GM19099 (cell line): ENCODE results near the gene VPS13A.

ENCODE experiments used
- POLR2A ChIP-seq: IDR thresholded peaks from 3 replicates; pipeline ENCODE4 v1.6.1; 2011; ENCODE audit warnings: low read depth; ENCODE audit not compliant: insufficient read length; ENCODE audit errors: extremely low read depth

Gene VPS13A

DNA sequence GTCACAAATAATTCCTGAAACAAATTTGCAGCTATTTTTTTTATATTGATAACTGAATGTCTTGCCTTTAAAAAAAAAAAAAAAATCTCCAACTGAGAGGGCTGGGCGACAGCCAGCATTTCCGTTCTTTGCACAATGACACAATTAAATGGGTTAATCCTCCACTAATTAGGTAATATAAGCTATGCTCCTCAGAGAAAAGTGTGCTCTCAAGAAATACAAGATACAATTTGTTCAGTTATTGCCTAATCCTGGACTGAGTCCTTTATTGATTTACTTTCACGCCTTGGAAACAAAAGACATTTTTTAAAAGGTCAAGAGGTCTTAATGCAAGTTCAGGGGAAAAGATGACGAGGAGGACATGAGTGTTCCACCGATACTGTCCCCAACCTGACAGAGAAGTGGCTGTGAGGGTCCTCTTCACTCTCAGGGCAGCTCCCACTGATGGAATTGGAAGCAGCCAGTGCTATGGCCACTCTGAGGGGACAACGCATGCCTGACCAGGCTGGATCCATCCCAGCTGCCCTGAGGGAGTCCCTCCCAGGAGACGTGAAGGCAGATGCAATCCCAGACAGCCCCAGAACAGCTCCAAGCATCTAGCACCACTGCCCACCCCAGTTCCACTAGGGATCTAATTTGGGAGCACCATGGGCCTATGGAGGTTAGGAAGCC lies 250.1 kb downstream of the VPS13A start:
- TF ChIP-seq POLR2A, result no peak

DNA sequence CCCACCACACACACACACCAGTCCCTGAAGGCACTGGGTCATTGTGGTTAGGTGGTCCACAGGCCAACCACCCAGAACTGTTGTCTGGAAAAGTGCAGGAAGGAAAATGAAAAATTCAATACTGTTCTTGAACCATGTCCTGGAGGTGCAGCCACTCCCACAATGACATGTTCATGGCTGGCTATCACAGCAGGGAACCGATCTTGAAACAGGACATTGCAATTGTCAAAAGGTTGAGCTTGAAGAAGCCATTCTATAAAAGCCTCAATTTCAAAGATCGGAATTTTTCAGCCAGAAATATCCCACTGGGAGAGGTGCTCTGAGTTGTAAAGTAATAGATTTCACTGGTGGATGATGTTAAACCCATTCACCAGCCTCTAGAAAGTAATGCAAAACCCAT lies 252.6 kb downstream of the VPS13A start:
- no peak for TF ChIP-seq POLR2A

DNA sequence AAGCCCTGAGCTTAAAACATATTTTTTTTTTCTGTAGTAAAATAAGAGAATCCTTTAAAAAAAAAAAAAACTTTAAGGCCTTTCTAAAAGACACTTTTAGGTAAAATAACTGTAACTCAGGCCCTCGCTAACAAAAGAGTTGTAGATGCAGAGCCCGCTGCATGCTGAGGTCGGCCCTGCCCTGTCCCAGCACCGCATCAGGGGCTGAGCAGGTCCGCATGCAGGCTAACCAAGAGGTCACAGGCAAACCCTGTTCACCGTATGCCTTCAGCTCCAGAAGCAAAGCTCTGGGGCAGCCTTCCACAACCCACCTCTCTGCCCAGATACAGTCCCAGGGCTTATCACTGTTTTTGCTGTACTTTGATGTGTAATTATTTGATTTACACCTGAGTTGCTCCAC lies 254.7 kb downstream of the VPS13A start:
- no peak for TF ChIP-seq POLR2A

DNA sequence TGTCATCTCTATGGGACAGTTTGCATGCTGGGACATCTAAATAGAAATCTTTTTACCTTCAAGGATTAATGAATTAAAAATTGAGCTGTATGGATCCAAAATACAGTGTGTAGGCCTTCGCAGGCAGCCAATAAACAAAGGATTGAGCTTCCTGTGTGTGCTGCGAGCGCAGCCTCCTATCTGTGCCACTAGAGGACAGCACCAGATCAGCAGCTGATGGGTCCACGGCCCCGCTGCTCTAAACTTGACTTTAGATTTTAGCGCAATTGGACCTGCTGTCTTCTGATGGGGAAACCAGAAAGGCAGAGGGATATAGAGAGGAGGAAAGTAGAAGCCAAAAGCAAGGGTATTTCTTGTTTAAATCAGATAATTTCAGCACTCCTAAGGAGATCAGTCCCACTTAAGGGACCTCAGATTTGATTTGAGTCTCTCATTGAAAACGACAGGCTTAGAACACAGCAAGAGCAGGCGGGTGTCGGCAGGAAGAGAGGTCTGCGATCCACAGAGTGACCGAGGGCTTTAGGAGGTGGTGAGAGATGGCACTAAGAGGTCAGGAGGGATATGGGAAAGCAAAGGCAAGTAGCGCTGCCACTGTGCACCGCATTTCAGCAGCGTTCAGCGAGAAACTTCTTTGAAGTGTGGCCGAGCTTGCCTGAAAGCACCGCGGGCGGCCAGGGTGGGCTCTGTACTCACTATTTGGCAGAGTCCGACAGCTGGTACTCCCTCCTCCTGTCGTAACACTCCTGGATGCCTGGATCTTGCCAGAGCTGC lies 256.5 kb downstream of the VPS13A start:
- no peak for TF ChIP-seq POLR2A

DNA sequence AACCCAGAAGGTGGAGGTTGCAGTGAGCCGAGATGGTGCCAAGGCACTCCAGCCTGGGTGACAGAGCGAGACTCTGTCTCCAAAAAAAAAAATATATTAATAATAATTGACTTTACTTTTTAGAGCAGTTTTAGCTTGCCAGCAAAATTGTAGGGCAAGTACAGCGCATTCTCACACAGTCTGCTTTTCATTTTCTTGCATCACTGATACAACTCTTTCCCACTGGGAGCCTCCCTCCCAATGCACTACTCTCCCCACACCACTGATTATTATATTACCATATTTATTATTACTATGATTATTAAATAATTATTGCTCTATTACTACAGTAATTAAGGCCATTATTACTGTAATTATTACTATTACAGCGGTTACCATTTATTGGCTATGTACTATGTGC lies 257.9 kb downstream of the VPS13A start:
- no peak for TF ChIP-seq POLR2A

DNA sequence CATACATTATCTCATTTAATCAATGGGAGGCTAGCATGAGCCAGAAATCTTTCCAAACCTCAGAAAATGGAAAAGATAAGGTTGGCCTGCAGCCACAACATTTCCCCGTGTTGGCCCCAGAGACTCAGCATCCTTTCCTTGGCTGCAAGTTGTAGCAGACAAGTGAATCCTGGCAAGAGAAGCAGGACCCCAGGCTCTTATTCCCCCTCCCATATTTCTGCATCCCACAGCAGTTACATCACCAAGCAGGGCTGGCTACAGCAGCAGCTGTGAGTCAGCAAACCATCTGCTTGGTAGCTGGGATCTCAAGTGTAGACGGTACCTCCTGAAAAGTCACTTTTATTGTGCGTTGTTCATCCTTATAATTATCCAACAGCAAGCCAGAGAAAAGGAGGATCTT lies 258.4 kb downstream of the VPS13A start:
- TF ChIP-seq POLR2A, result no peak

DNA sequence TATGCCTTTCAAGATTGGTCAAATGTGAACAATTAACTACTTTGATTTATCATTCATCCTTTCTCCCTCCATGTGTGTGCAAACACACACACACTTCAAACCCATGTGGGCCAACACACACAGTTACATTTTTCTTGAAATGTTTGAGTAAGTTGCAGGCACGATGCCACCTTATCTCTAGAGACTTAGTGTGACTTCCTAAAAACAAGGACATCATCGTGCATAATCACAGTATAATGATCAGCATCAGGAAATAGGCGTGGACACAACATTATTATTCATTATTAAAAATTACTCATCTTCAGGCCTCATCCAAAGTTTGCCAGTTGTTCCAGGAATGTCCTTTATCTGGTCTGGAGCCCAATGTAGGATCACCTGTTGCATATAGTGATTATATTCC lies 261.3 kb downstream of the VPS13A start:
- TF ChIP-seq POLR2A, result no peak

DNA sequence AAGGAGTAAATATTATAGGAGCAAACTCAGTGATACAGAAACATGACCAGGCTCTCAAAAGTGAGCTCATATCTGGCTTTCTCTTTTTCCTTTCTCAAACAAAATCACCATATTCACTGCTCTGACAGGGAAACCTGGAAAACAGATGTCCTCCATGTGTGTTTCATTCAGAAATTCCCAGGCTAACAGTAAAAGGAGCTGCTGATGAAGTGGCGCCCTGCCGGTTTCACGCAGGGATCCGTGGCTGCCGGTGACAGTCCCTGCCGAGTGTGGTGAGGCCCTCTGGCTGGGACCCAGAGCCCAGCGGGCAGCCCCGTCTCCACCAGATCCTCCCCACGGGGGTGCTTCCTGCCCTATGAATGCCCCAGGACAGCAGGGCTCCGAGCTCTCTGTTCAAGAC lies 262.7 kb downstream of the VPS13A start:
- no peak for TF ChIP-seq POLR2A

DNA sequence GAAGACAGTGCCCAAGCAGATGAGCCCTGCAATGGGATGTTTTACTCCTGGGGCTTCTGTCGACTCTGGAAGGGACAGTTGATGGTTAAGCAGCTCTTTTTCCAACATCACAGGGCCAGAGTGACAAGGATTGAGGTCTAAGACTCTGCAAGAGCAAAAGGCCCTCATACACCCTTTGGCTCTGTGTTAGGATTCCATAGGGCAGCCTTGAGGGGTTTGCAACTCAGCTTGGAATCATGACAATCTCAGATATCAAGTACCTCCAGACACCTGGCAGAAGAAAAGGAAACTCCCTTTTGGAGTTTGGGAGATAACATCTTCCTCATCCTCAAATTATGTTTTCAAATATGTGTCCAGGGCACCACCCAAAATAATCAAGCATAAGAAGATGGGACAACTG lies 265.1 kb downstream of the VPS13A start:
- TF ChIP-seq POLR2A, result no peak

DNA sequence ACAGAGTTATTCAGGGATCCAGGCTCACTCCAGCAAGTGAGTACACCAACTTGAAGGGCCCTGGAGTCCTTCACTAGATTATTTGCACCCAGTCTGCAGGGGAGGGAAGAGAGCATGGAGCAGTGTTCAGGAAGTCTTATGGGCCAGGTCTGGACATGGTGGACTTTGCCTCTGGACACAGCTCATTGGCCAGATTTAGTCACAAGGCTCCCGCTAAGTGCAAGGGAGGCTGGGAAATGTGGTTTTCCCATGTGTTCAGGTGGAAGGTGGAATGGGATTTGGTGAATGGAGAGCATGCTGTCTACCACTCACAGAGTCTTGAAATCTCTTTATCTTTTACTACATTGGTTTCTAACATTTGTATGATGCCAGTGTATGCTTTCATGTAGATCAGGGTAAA lies 270.3 kb downstream of the VPS13A start:
- no peak for TF ChIP-seq POLR2A

DNA sequence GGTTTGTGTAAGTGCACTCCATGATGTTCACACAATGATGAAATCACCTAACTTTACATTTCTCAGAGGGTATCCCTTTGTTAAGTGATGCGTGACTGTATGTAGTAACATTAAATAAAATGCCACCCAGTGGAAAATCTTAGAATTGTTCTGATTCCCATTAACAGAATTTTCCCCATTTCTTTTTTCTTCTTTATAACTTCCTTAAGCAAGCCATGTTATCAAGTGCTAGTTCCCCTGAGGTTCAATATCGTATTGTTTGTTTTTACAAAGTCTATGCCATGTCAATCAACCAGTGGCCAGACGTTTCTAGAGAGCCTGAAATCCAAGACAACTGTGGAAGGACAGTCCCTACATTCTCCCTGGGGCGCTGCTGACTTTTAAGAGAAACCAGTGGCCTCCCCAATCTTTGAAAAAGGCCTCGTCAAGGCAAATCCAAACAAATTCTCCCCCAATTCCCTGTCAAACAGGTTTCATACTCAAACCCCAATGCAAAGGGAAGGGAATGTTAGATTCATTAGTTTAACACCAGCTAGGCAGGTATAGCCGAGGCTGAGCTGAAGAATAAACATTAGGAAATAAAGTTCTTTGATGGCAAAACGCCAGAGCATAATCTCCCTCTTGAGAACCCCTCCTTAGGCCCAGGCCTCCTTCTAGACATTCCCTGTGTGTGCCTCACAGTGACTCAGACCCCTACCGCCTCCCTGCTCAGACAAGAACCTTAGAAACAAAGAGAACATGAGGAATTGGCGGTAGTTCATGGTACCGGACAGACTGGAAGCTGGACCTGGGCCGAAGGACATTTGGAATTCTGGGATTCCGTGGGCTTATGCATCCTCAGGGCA lies 272.1 kb downstream of the VPS13A start:
- no peak for TF ChIP-seq POLR2A

DNA sequence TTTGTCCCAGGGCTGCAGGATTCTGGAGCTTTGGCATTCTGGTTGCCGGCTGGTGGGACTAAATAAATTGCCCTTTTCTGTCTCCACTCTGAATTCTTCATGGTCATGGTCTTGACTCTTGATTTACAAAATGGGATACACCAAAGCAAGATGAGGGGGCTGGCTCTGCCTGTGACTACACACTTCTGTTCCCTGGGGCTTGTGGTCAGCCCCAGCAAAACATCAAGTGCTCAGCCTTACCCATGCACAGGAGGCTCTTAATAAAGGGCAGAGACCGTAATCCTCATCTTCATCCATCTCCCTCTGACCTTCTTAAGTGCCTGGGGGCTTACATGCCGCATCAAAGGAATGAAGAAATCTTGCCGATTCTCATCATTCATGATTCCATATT lies 272.7 kb downstream of the VPS13A start:
- TF ChIP-seq POLR2A, result no peak

DNA sequence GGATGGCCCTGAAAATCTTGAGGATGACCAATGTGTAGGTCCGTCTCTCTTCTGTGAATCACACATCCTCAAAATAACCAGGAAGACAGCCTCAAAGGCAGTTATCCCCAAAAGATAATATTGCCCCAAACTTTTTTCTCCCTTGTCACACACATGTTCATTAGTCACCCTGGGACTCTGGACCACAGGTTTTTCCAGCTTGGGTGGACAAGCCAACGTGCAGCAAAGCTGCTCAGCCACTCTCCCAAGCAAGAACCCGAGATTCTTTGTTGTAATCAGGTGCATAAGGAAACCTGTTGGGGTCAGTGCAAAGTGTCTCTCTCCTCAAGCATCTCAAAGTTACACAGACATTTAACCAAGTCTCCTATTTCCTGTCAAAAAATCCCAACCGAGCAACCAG lies 274.2 kb downstream of the VPS13A start:
- TF ChIP-seq POLR2A, result no peak

DNA sequence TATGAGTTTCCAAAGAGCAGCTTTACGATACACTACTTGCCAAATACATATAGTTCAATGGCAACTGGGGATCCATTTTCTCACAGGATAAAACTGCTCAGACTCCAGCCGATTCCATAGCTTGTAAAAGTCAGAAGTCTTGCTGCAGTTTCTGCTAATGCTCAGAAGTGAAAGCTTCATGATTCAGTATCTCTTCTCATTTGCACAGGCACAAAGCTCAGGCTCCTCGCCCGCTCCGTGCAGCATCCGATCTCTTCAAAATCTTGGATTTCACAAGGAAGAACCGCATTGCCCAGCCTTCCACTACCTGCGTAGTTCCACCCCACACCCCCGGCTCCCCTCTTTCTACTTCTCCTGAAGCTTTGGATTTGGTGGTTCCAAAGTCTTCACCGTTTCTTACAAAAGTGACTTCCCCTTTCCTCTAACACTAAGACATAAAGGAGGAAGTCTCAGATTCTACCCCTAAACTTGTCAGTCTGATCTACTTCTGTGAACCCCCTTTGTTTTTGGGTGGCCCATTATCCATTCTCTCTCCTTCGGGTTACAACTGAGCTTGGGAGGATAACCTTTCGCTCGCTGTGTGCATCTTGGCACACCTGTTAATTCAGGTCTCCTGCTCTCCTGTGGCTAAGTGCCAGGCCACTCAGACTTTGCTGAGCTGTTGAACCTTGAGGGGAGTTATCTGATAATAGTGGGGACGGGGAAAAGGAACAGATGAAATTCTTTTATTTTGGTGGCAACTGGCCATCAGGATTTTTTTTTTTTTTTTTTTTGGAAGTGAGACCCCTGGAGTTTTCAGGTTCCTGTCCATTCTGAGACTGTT lies 276.7 kb downstream of the VPS13A start:
- no peak for TF ChIP-seq POLR2A

DNA sequence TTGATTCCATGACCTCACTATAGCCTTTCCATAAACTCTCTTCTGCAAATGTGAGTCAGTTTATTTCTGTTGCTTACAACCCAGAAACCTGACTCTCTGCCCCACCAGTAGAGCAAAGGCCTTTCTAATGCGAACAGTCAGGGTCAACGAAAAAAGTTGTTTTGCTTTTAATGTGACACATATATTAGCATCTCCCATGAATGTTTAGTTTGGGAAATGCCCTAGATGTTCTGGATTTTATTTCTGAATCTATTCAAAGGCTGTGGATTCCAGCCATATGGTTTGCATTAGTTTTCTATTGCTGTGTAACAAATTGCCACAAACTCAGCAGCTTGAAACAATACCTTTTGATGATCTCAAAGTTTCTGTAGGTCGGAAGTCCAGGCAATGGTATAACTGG lies 277.3 kb downstream of the VPS13A start:
- no peak for TF ChIP-seq POLR2A
